GM12878 (cell line): ENCODE results near the gene ZNF775. TPM values are rescaled to one million over a fixed set of nuclear protein-coding genes. Genes with fewer than 3 reads are reported as not detected.

Source experiments
- ATAC-seq: fragments of 200-7000 bp; cut with Tn5 transposase; 3 replicates; pipeline ENCODE4 v1.9.1; 2020; ENCODE audit warnings: mild to moderate bottlenecking, moderate library complexity
- BruUV-seq: library from RNA; stranded (reverse); fragments of 400-500 nt; replicated peaks from 2 replicates; lab custom pipeline; 2021; lab: Mats Ljungman, UMichigan
- CTCF ChIA-PET: fragments of 300-600 bp; sonication (Branson Sonifier 250); formaldehyde crosslinking; extraction: SDS; loops from one replicate; lab custom pipeline; 2021; ENCODE audit warnings: inconsistent platforms; lab: Yijun Ruan, JAX
- POLR2A ChIA-PET: fragments of 350-600 bp; formaldehyde crosslinking; extraction: SDS; loops from one replicate; lab custom pipeline; 2021; ENCODE audit warnings: inconsistent platforms; lab: Charles Lee
- RAD21 ChIA-PET: fragments of 300-600 bp; sonication (Branson Sonifier 250); formaldehyde crosslinking; loops from one replicate; lab custom pipeline; 2023; ENCODE audit warnings: antibody characterized with exemption; ENCODE audit not compliant: unreplicated experiment; lab: Charles Lee
- SMC1A ChIA-PET: fragments of 300-600 bp; sonication (Branson Sonifier 250); formaldehyde crosslinking; loops from one replicate; lab custom pipeline; 2023; ENCODE audit not compliant: unreplicated experiment, uncharacterized antibody; lab: Charles Lee
- DNase-seq: peaks from one replicate; pipeline ENCODE4 v3.0.0-alpha.2; 2011; ENCODE audit warnings: low read depth, low spot score
- FAIRE-seq: peaks from 3 replicates; lab custom pipeline; 2011; peaks lifted over from hg19 to GRCh38; lab: Jason Lieb, UNC
- H2AFZ ChIP-seq: 2 replicates; pipeline ENCODE4 v1.6.0; 2011; ENCODE audit warnings: low read depth, low read length, control low read depth; ENCODE audit not compliant: control insufficient read depth
- H3K27ac ChIP-seq: 2 replicates; pipeline ENCODE4 v1.5.1; 2011; ENCODE audit warnings: control low read depth; ENCODE audit not compliant: control insufficient read depth, insufficient read depth
- H3K27me3 ChIP-seq, 2 experiments: replicated peaks in 1 of 2; 2 replicates each; pipeline versions ENCODE4 v1.6.0 to v1.6.1; 2011; ENCODE audit warnings: low read length in 1 of 2; ENCODE audit not compliant: control insufficient read depth in 2 of 2, insufficient read depth in 2 of 2
- H3K36me3 ChIP-seq, 2 experiments: 2 replicates each; pipeline ENCODE4 v1.5.1; 2011; ENCODE audit warnings: low read length in 1 of 2; ENCODE audit not compliant: control insufficient read depth in 2 of 2, insufficient read depth in 2 of 2
- H3K4me1 ChIP-seq: 2 replicates; pipeline ENCODE4 v1.6.1; 2011; ENCODE audit warnings: mild to moderate bottlenecking, low read length, moderate library complexity, mixed read lengths; ENCODE audit not compliant: control insufficient read depth, insufficient read depth
- H3K4me2 ChIP-seq: 2 replicates; pipeline ENCODE4 v1.6.0; 2011; ENCODE audit warnings: control low read depth; ENCODE audit not compliant: control insufficient read depth, insufficient read depth
- H3K4me3 ChIP-seq: fragments of 200-600 bp; sonication (generic); 2 replicates; pipeline ENCODE4 v1.5.1; 2016
- H3K79me2 ChIP-seq: 2 replicates; pipeline ENCODE4 v1.6.0; 2011; ENCODE audit warnings: low read length; ENCODE audit not compliant: control insufficient read depth, insufficient read depth
- H3K9ac ChIP-seq: 2 replicates; pipeline ENCODE4 v1.8.0; 2011; ENCODE audit warnings: low read length, control low read depth, mixed read lengths; ENCODE audit not compliant: control insufficient read depth, insufficient read depth
- H3K9me3 ChIP-seq: replicated peaks from 3 replicates; pipeline ENCODE4 v1.5.1; 2011; ENCODE audit warnings: mild to moderate bottlenecking, low read length; ENCODE audit not compliant: control insufficient read depth, insufficient read depth
- H4K20me1 ChIP-seq: 2 replicates; pipeline ENCODE4 v1.6.0; 2011; ENCODE audit not compliant: control insufficient read depth, insufficient read depth
- ATF3 ChIP-seq: IDR thresholded peaks from 2 replicates; pipeline ENCODE4 v1.6.1; 2011; ENCODE audit warnings: low read depth, mild to moderate bottlenecking, low read length, moderate library complexity, borderline replicate concordance; ENCODE audit errors: extremely low read depth
- BACH1 ChIP-seq: fragments of 450-650 bp; IDR thresholded peaks from 2 replicates; pipeline ENCODE4 v1.6.1; 2017; ENCODE audit warnings: mild to moderate bottlenecking, borderline replicate concordance
- CREB1 ChIP-seq: IDR thresholded peaks from 2 replicates; pipeline ENCODE4 v1.6.1; 2012; ENCODE audit warnings: low read depth, mild to moderate bottlenecking, inconsistent platforms
- EED ChIP-seq: sonication (generic); IDR thresholded peaks from 2 replicates; pipeline ENCODE4 v1.6.1; 2016; ENCODE audit warnings: antibody characterized with exemption, low read depth
- HDGF ChIP-seq: fragments of 450-650 bp; IDR thresholded peaks from 2 replicates; pipeline ENCODE4 v1.6.1; 2016; ENCODE audit warnings: antibody characterized with exemption
- MAX ChIP-seq: IDR thresholded peaks from 2 replicates; pipeline ENCODE4 v1.6.1; 2012; ENCODE audit warnings: low read depth, low read length, improper control_type of control experiment
- MTA2 ChIP-seq: fragments of 450-650 bp; IDR thresholded peaks from 2 replicates; pipeline ENCODE4 v1.6.1; 2016; ENCODE audit warnings: low read depth, mild to moderate bottlenecking, moderate library complexity
- NBN ChIP-seq: fragments of 450-650 bp; IDR thresholded peaks from 2 replicates; pipeline ENCODE4 v1.6.1; 2016
- NFYB ChIP-seq: IDR thresholded peaks from 2 replicates; pipeline ENCODE4 v1.6.1; 2011; ENCODE audit warnings: low read depth, mild to moderate bottlenecking, low read length, improper control_type of control experiment, moderate library complexity; ENCODE audit not compliant: insufficient read depth
- NR2F1 ChIP-seq: fragments of 450-650 bp; conservative IDR thresholded peaks from 2 replicates; pipeline ENCODE4 v1.6.1; 2017; ENCODE audit warnings: mild to moderate bottlenecking
- PML ChIP-seq: IDR thresholded peaks from 2 replicates; pipeline ENCODE4 v1.6.1; 2012; ENCODE audit warnings: low read length, inconsistent platforms
- POLR2A ChIP-seq: IDR thresholded peaks from 2 replicates; pipeline ENCODE4 v1.6.1; 2011; ENCODE audit warnings: low read depth, mild to moderate bottlenecking, low read length
- POU2F2 ChIP-seq: IDR thresholded peaks from 3 replicates; pipeline ENCODE4 v1.6.1; 2011; ENCODE audit warnings: low read depth, mild to moderate bottlenecking, low read length, borderline replicate concordance
- RUNX3 ChIP-seq: IDR thresholded peaks from 2 replicates; pipeline ENCODE4 v1.6.1; 2012; ENCODE audit warnings: low read length, inconsistent platforms
- SIN3A ChIP-seq: IDR thresholded peaks from 2 replicates; pipeline ENCODE4 v1.6.1; 2012; ENCODE audit warnings: low read depth, low read length, improper control_type of control experiment
- SKIL ChIP-seq: fragments of 450-650 bp; IDR thresholded peaks from 2 replicates; pipeline ENCODE4 v1.6.1; 2017; ENCODE audit warnings: mild to moderate bottlenecking, low read depth, inconsistent platforms; ENCODE audit not compliant: poor library complexity, severe bottlenecking
- ZBTB11 ChIP-seq: fragments of 450-650 bp; formaldehyde crosslinking; IDR thresholded peaks from 2 replicates; pipeline ENCODE4 v1.5.0; 2022; ENCODE audit warnings: mild to moderate bottlenecking, missing genetic modification characterization
- WGBS: methylation state at CpG from one replicate; pipeline ENCODE4 v1.1.6; 2016; ENCODE audit warnings: low lambda C conversion rate; ENCODE audit not compliant: insufficient replicate concordance, insufficient coverage; ENCODE audit errors: missing lambda C conversion rate; 5-methylcytosine and 5-hydroxymethylcytosine counted together
- in situ Hi-C: fragments of 300-500 bp; cut with MboI; formaldehyde crosslinking; loops from 9 replicates; pipeline ENCODE4 v1.14.3; 2018; ENCODE audit warnings: mixed read lengths
- intact Hi-C: fragments of 100-400 bp; cut with micrococcal nuclease; formaldehyde crosslinking; loops from one replicate; pipeline ENCODE4 v1.14.2; 2022; ENCODE audit not compliant: unreplicated experiment
- polyA plus RNA-seq, 11 experiments: library from polyadenylated mRNA; depleted of rRNA in 4 of 11; unstranded in 6 of 11; stranded (reverse) in 5 of 11; fragments of >200 nt; fragmentation: Nextera tagmentation in 4 of 11; fragmentation: Illumina TruSeq in 1 of 11; extraction: Ambion mirVana in 4 of 11; extraction: Trizol in 1 of 11; gene quantifications; 1 replicate in 1 of 11; 2 replicates in 10 of 11; pipeline versions ENCODE4 v1.2.1 to v1.2.3, GENCODE V29; 2011 to 2016; ENCODE audit warnings: inconsistent platforms in 2 of 11, missing spikeins in 2 of 11, low read depth in 1 of 11
- total RNA-seq, 4 experiments: library from RNA; depleted of rRNA in 3 of 4; stranded (reverse); fragments of >200 nt in 3 of 4; fragmentation: Illumina TruSeq in 1 of 4; extraction: Trizol in 1 of 4; gene quantifications; 2 replicates each; pipeline versions ENCODE4 v1.2.1 to v1.2.3, GENCODE V29; 2013 to 2021

Gene ZNF775
- total and polyA plus RNA-seq, 10 of the 15 experiments (the other 5 are each of a cell fraction or from before 2014, with no cell fraction given), result 0.05 to 14.3 (median 2.1) TPM

GRCh38 chr7:150411606-150412005, 32.5 kb downstream of the ZNF775 start:
- ATAC-seq, result no peak
- Histone ChIP-seq H3K9me3 (no peaks in the 10 kb centered on the region), H3K27ac (no peak overlapping the region), H3K4me3 (no peak overlapping the region), H3K79me2 (no peaks in the 10 kb centered on the region), H3K4me1 (peaks cover 20% of the 10 kb centered on the region), H2AFZ (no peak overlapping the region), H3K4me2 (no peak overlapping the region), H3K36me3 (peaks cover 0 to 2% of the 10 kb centered on the region in 2 experiments; a peak in 2 of 4 replicates), H3K9ac (no peak overlapping the region), H4K20me1 (no peaks in the 10 kb centered on the region), H3K27me3 (no peaks in the 10 kb centered on the region)
- ChIA-PET SMC1A (interaction anchor here (1.3 kb wide), 1 partner anchor 10 kb away, joined by 3 read pairs; no protein-coding TSS in a partner anchor), RAD21 (no interaction called here), CTCF (interaction anchor here (0.6 to 1.1 kb wide), 2 partner anchors 55 to 1062 kb away, joined by 3 read pairs; no protein-coding TSS in a partner anchor), POLR2A (interaction anchor here (0.6 kb wide), 1 partner anchor 12 kb away, joined by 3 read pairs; no protein-coding TSS in a partner anchor)
- BruUV-seq, result no TSS peak
- intact Hi-C loops (no loop called here), in situ Hi-C loops (loop anchor here (5.0 to 25.0 kb wide), 2 partner anchors 49 to 349 kb away; no protein-coding TSS in a partner anchor)
- no peak for FAIRE-seq
- DNase-seq, result no peak
- WGBS, result 78% methylated on average over 11 of the region's 11 CpGs
- no peak for TF ChIP-seq SIN3A
- no peak for TF ChIP-seq BACH1
- TF ChIP-seq NBN, result no peak
- no peak for TF ChIP-seq POLR2A
- no peak for TF ChIP-seq HDGF
- TF ChIP-seq SKIL, result no peak
- no peak for TF ChIP-seq MAX
- no peak for TF ChIP-seq ZBTB11 (CRISPR knock-in tag)
- no peak for TF ChIP-seq CREB1
- TF ChIP-seq PML, result no peak
- TF ChIP-seq EED, result no peak
- TF ChIP-seq NR2F1, result no peak
- TF ChIP-seq ATF3, result no peak
- no peak for TF ChIP-seq POU2F2
- no peak for TF ChIP-seq MTA2
- TF ChIP-seq NFYB, result no peak
- TF ChIP-seq RUNX3, result no peak
